Astrocyte of the hippocampus (primary cell): Measurements from ENCODE around the gene C3orf38.
"Not testable (repeated sequence)": the region's sequence is repeated elsewhere in the genome, so short reads cannot be mapped to it uniquely, and the experiment has no call there.

ENCODE experiments used
- DNase-seq: peaks from one replicate; pipeline ENCODE4 v3.0.0; 2011; ENCODE audit warnings: low read depth, low spot score

The C3orf38 gene

GRCh38 chr3:88149509-88150362 lies at the start of gene C3orf38:
Gene C3orf38 (plus strand): TSS chr3:88149959. CDS start chr3:88150053, 94 bp downstream.
- peak; percentile 94 for DNase-seq

- DNase-seq = no peak
Measured at GRCh38 chr3:88101142-88101541, 48.6 kb upstream of the C3orf38 start.

GRCh38 chr3:88105325-88105724 lies 44.4 kb upstream of the C3orf38 start:
- DNase-seq = no peak

GRCh38 chr3:88112289-88112688 lies 37.5 kb upstream of the C3orf38 start:
- no peak for DNase-seq

GRCh38 chr3:88113311-88114162 lies 36.2 kb upstream of the C3orf38 start:
- DNase-seq = peak; percentile 79

- no peak for DNase-seq
Measured at GRCh38 chr3:88114878-88115549, 34.7 kb upstream of the C3orf38 start.

GRCh38 chr3:88117683-88118082 lies 32.1 kb upstream of the C3orf38 start:
- no peak for DNase-seq

GRCh38 chr3:88118603-88119002 lies 31.2 kb upstream of the C3orf38 start:
- DNase-seq = not testable (repeated sequence)

GRCh38 chr3:88123526-88123925 lies 26.2 kb upstream of the C3orf38 start:
- DNase-seq = no peak

GRCh38 chr3:88131695-88132094 lies 18.1 kb upstream of the C3orf38 start:
- DNase-seq = peak; percentile 15

- DNase-seq = peak; percentile 47
Measured at GRCh38 chr3:88132894-88133293, 16.9 kb upstream of the C3orf38 start.

- DNase-seq = no peak
Measured at GRCh38 chr3:88133711-88134263, 16.0 kb upstream of the C3orf38 start.

GRCh38 chr3:88137836-88138235 lies 11.9 kb upstream of the C3orf38 start:
- DNase-seq = no peak

GRCh38 chr3:88141458-88142083 lies 8.2 kb upstream of the C3orf38 start:
- DNase-seq = peak; percentile 41

- DNase-seq = peak; percentile 17
Measured at GRCh38 chr3:88142094-88142624, 7.6 kb upstream of the C3orf38 start.

GRCh38 chr3:88147261-88147660 lies 2.5 kb upstream of the C3orf38 start:
- no peak for DNase-seq

- no peak for DNase-seq
Measured at GRCh38 chr3:88148651-88149050, 1.1 kb upstream of the C3orf38 start.

GRCh38 chr3:88149101-88149508 lies 654 bp upstream of the C3orf38 start:
- DNase-seq = no peak

- no peak for DNase-seq
Measured at GRCh38 chr3:88150371-88150770, 612 bp downstream of the C3orf38 start.

- no peak for DNase-seq
Measured at GRCh38 chr3:88150806-88151205, 1.0 kb downstream of the C3orf38 start.

GRCh38 chr3:88151358-88151757 lies 1.6 kb downstream of the C3orf38 start:
- DNase-seq = peak; percentile 33
